GM18507 (cell line): Measurements from ENCODE around the gene CYSLTR2.
"Not testable (repeated sequence)": the region's sequence is repeated elsewhere in the genome, so short reads cannot be mapped to it uniquely, and the experiment has no call there.

ENCODE experiments used
- DNase-seq: peaks from one replicate; pipeline ENCODE4 v3.0.0; 2011; ENCODE audit warnings: low read depth; ENCODE audit not compliant: insufficient read length; ENCODE audit errors: extremely low spot score
- FAIRE-seq: peaks from 2 replicates; lab custom pipeline; 2011; peaks lifted over from hg19 to GRCh38; lab: Jason Lieb, UNC

CYSLTR2 gene

GRCh38 chr13:48643159-48643558, 10.6 kb upstream of the CYSLTR2 start:
- no peak for FAIRE-seq
- DNase-seq, result no peak

- no peak for FAIRE-seq
Measured at GRCh38 chr13:48644141-48644540, 9.6 kb upstream of the CYSLTR2 start.

GRCh38 chr13:48644951-48645350, 8.8 kb upstream of the CYSLTR2 start:
- no peak for DNase-seq
- FAIRE-seq, result no peak

More at GRCh38 chr13:48644141-48644540, 9.6 kb upstream of the CYSLTR2 start:
- no peak for DNase-seq

- FAIRE-seq (no peak), DNase-seq (no peak)
Measured at GRCh38 chr13:48645845-48646244, 7.9 kb upstream of the CYSLTR2 start.

- FAIRE-seq (no peak), DNase-seq (no peak)
Measured at GRCh38 chr13:48646791-48647190, 6.9 kb upstream of the CYSLTR2 start.

DNA sequence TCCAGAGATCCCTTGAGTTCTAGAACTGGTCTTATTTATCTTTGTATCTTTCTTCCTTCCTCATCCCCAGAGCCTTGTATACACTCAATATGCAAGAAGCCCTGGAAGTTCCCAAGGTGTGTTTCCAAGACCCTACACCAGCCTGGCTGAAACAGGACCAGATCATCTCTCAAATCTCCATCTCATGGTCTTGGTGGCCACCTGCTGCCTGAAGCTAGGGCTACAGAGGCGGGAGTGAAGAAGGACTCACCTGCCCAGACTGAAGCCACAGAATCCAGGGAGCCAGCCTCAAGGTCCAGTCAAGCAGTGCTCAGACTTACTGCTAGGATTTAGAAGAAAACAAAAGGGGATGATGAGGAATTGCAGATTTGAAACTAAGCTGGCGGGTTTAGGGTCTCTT, 6.1 kb upstream of the CYSLTR2 start:
- FAIRE-seq (no peak), DNase-seq (no peak)

DNA sequence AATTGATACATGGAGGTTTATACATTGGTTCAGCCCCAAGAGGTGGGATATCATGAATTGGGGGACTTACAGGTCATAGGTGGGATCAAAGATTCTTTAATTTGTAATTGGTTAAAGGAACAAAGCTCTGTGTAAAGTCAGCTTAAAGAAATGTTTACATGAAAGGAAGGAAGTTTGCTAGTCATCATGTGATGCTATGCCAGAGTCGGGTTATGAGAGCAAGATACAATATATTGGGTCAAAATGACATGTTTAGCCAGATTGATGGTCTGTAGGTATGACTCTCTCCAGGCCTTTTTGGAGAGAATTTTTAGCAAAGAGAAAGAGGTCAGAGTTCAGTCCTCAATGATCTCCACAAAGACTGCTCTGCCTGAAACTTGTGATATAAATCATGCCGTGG, 5.3 kb upstream of the CYSLTR2 start:
- FAIRE-seq, result no peak

GRCh38 chr13:48652851-48653471, 768 bp upstream of the CYSLTR2 start:
- DNase-seq, result no peak
- FAIRE-seq, result no peak

More for the DNA sequence above, 5.3 kb upstream of the CYSLTR2 start:
- no peak for DNase-seq

GRCh38 chr13:48654511-48654910, 782 bp downstream of the CYSLTR2 start:
- DNase-seq, result no peak
- FAIRE-seq, result no peak

- no peak for FAIRE-seq
- DNase-seq, result no peak
Measured at GRCh38 chr13:48655291-48655690, 1.6 kb downstream of the CYSLTR2 start.

- DNase-seq, result no peak
Measured at GRCh38 chr13:48656608-48657007, 2.9 kb downstream of the CYSLTR2 start.

GRCh38 chr13:48660361-48661076, 6.8 kb downstream of the CYSLTR2 start:
- peak; percentile 71 for FAIRE-seq

More at GRCh38 chr13:48656608-48657007, 2.9 kb downstream of the CYSLTR2 start:
- FAIRE-seq, result no peak

GRCh38 chr13:48661107-48661506, 7.4 kb downstream of the CYSLTR2 start:
- FAIRE-seq (no peak), DNase-seq (no peak)

More at GRCh38 chr13:48660361-48661076, 6.8 kb downstream of the CYSLTR2 start:
- DNase-seq, result no peak

- DNase-seq, result no peak
- peak; percentile 36 for FAIRE-seq
Measured at GRCh38 chr13:48662226-48662625, 8.5 kb downstream of the CYSLTR2 start.

- DNase-seq (no peak), FAIRE-seq (no peak)
Measured at GRCh38 chr13:48667136-48667535, 13.4 kb downstream of the CYSLTR2 start.

GRCh38 chr13:48671421-48671820, 17.7 kb downstream of the CYSLTR2 start:
- not testable (repeated sequence) for FAIRE-seq, DNase-seq

DNA sequence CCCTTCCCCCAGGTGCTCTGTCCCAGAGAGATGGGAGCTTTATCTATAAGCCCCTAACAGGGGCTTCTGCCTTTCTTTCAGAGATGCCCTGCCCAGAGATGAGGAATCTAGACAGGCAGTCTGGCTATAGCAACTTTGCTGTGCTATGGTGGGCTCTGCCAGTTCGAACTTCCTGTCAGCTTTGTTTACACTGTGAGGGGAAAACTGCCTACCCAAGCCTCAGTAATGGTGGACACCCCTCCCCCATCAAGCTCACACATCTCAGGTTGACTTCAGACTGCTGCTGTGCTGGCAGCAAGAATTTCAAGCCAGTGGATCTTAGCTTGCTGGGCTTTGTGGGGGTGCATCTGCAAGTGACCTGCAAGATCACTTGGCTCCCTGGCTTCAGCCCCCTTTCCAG, 21.5 kb downstream of the CYSLTR2 start:
- FAIRE-seq, result no peak
- no peak for DNase-seq

DNA sequence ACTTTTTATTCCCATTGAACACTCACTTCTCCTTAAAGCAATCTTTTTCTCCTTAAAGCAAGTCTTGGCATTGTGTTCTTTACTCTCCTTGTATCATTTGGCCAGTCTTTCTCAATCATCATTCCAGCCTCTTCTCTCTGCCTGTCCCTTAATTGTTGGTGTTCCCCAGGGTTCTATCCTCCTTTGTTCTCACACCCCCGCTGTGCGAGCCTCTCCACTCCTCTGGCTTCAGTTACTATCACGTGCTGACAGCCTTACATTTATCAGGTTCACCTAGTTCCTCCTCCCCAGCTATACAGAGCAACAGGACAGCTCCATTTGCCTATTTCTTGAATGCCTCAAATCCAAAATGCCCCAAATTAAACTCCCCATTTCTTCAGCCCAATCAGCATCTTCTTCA, 24.6 kb downstream of the CYSLTR2 start:
- FAIRE-seq (no peak), DNase-seq (no peak)

DNA sequence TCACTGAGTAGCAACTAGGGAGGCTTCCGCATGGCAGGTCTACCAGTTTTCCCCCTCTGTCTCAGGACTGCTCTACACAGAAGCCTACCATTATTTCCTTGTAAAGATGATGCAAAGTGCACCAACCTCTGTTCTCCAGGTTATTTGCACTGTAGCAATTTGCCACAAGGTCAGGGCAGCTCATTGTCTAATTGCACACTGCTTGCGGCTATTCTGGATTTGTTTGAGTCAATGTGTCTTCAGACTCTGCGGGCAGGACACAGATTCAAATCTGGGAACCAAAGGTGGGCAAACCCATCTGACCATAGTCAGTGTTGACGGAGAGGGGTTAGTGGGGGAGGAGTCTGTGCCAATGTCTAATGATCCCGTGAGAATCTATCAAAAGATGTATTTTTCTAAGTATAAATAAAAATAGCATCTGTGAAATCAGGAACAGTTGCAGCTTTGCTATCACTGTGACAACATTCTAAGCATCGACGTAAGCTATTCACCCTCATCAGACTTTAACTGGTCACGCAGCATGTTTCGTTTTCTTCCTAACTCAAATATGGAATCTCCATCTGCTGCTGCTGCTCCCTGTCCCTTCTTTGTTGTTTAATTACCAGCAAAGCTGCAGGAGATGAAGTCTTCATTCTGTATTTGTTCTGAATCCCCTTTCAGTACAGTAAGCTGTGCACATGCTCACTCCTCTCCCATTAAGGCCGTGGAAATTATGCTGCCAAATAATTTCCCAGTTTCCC, 26.4 kb downstream of the CYSLTR2 start:
- FAIRE-seq (no peak), DNase-seq (no peak)

DNA sequence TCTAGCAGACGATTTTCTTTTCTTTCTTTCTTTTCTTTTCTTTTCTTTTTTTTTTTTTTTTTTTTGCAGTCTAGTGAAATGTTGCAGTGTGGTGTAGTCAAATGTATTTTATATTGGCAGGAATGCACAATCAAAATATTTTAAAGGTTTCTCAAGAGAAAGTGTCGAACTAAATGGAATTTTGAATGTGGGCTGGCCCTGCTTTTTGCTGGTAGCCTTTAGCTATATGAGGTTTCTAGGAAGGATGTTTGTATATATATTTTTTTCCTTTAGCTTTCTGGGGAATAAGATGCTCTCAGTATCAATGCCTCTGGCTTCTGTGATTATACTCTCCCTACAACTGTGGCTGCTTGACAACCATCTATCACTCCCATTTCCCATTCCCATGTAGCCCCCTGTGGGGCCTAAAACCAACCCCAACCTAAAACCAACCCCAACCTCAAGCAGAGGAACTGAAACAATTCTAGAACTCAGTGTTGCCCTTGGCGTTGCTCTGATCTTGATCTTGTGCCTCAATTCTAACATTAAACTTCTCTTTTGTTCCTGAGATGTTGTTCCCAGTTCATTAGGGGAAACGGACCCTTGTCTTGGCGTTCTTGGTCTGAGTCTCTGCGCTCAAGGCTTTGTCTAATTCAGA, 27.1 kb downstream of the CYSLTR2 start:
- DNase-seq (no peak), FAIRE-seq (no peak)
